Measurements from ENCODE around the gene CCT4. TPM values are rescaled to one million over a fixed set of nuclear protein-coding genes. Genes with fewer than 3 reads are reported as not detected.
"Not testable (repeated sequence)": the region's sequence is repeated elsewhere in the genome, so short reads cannot be mapped to it uniquely, and the experiment has no call there.

The CCT4 gene
- total RNA-seq, 1 donor from 2014 or later, result 156 TPM

GRCh38 chr2:61876400-61876799, 12.1 kb downstream of the CCT4 start:
- DNase-seq (ENCODE audit: low read depth), result no peak
- no peaks in the 10 kb centered on the region for H3K27me3 ChIP-seq (ENCODE audit: control insufficient read depth, insufficient read depth, low read length)
- H3K4me3 ChIP-seq (ENCODE audit: low read depth, low read length), result no peak overlapping the region
- H3K36me3 ChIP-seq (ENCODE audit: control insufficient read depth, insufficient read depth, low read length), result peaks cover 3% of the 10 kb centered on the region
- TF ChIP-seq, protein P1, sequence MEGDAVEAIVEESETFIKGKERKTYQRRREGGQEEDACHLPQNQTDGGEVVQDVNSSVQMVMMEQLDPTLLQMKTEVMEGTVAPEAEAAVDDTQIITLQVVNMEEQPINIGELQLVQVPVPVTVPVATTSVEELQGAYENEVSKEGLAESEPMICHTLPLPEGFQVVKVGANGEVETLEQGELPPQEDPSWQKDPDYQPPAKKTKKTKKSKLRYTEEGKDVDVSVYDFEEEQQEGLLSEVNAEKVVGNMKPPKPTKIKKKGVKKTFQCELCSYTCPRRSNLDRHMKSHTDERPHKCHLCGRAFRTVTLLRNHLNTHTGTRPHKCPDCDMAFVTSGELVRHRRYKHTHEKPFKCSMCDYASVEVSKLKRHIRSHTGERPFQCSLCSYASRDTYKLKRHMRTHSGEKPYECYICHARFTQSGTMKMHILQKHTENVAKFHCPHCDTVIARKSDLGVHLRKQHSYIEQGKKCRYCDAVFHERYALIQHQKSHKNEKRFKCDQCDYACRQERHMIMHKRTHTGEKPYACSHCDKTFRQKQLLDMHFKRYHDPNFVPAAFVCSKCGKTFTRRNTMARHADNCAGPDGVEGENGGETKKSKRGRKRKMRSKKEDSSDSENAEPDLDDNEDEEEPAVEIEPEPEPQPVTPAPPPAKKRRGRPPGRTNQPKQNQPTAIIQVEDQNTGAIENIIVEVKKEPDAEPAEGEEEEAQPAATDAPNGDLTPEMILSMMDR (IDR thresholded peaks at IDR 0.05; ENCODE audit: insufficient read depth, low read length, poor library complexity, severe bottlenecking), result no peak

GRCh38 chr2:61866482-61867089, 21.9 kb downstream of the CCT4 start:
- not testable (repeated sequence) for H3K4me3 ChIP-seq (ENCODE audit: low read depth, low read length); H3K27me3 ChIP-seq (ENCODE audit: control insufficient read depth, insufficient read depth, low read length); DNase-seq (ENCODE audit: low read depth); H3K36me3 ChIP-seq (ENCODE audit: control insufficient read depth, insufficient read depth, low read length)

- TF ChIP-seq, protein P1 (IDR thresholded peaks at IDR 0.05; ENCODE audit: insufficient read depth, low read length, poor library complexity, severe bottlenecking), result no peak
- Histone ChIP-seq H3K4me3 (ENCODE audit: low read depth, low read length) (no peak overlapping the region), H3K36me3 (ENCODE audit: control insufficient read depth, insufficient read depth, low read length) (no peaks in the 10 kb centered on the region), H3K27me3 (ENCODE audit: control insufficient read depth, insufficient read depth, low read length) (no peaks in the 10 kb centered on the region)
- DNase-seq (ENCODE audit: low read depth), result no peak
Measured at GRCh38 chr2:61862085-61862484, 26.4 kb downstream of the CCT4 start.

GRCh38 chr2:61857224-61857623, 31.2 kb downstream of the CCT4 start:
- Histone ChIP-seq H3K36me3 (ENCODE audit: control insufficient read depth, insufficient read depth, low read length) (no peaks in the 10 kb centered on the region), H3K4me3 (ENCODE audit: low read depth, low read length) (no peak overlapping the region), H3K27me3 (ENCODE audit: control insufficient read depth, insufficient read depth, low read length) (no peaks in the 10 kb centered on the region)
- TF ChIP-seq, protein P1 (IDR thresholded peaks at IDR 0.05; ENCODE audit: insufficient read depth, low read length, poor library complexity, severe bottlenecking), result no peak
- no peak for DNase-seq (ENCODE audit: low read depth)

GRCh38 chr2:61855318-61855613, 33.2 kb downstream of the CCT4 start:
- no peak for DNase-seq (ENCODE audit: low read depth)
- peak overlapping the region; percentile 88 for H3K4me3 ChIP-seq (ENCODE audit: low read depth, low read length)
- TF ChIP-seq, protein P1 (IDR thresholded peaks at IDR 0.05; ENCODE audit: insufficient read depth, low read length, poor library complexity, severe bottlenecking), result no peak
- H3K36me3 ChIP-seq (ENCODE audit: control insufficient read depth, insufficient read depth, low read length), result no peaks in the 10 kb centered on the region
- H3K27me3 ChIP-seq (ENCODE audit: control insufficient read depth, insufficient read depth, low read length), result no peaks in the 10 kb centered on the region

DNA sequence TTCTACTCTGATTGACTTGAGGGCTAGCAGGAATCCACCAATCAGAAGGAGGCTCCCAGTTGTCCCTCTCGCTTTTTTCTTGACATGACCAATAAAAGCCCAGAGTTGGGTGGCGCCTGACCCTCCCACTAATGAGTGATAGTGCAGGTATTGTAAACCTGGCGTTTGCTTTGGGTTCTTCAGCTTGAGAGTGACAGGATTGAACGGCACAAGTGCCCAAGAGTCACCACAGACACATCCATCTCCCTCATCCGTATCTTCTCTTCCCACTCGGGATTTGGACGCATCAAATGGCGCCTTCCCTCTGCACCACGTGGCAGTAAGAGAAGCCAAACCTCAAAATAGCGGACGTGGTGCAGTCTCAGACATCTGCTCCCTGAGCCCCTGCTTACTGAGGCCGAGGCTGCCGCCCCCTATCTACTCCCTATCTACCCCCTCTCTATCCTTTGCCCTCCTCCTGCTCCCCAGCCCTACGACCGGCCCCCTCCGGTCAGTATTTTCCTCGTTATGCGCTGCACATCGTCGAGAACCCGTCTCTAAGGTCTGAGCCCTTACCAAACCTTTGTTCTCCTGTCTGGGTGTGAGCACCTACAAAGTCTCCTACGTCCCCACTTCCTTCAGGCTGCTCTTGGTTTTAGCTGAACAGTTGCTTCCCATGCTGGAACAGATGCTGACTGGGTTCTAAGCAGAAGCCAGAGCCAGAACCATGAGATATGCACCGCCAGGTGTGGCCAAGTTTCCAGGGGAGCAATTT, 33.7 kb downstream of the CCT4 start:
- DNase-seq (ENCODE audit: low read depth), result peak; percentile 88
- Histone ChIP-seq H3K27me3 (ENCODE audit: control insufficient read depth, insufficient read depth, low read length) (no peaks in the 10 kb centered on the region), H3K4me3 (ENCODE audit: low read depth, low read length) (peak overlapping the region; percentile 88), H3K36me3 (ENCODE audit: control insufficient read depth, insufficient read depth, low read length) (no peaks in the 10 kb centered on the region)
- TF ChIP-seq, protein P1 (IDR thresholded peaks at IDR 0.05; ENCODE audit: insufficient read depth, low read length, poor library complexity, severe bottlenecking), result no peak
